WTC11 (cell line): ENCODE results near the gene DHCR7. TPM values are rescaled to one million over a fixed set of nuclear protein-coding genes. Genes with fewer than 3 reads are reported as not detected.

Experiments used
- ATAC-seq: fragments of 200-7000 bp; cut with Tn5 transposase; 2 replicates; pipeline ENCODE4 v1.10.0; 2021; ENCODE audit warnings: mild to moderate bottlenecking, moderate library complexity
- CTCF ChIA-PET: fragments of 300-600 bp; sonication (Branson Sonifier 250); formaldehyde crosslinking; loops from one replicate; lab custom pipeline; 2021; ENCODE audit warnings: antibody characterized with exemption; lab: Charles Lee
- POLR2A ChIA-PET: fragments of 350-600 bp; sonication (Branson Sonifier 250); formaldehyde crosslinking; loops from one replicate; lab custom pipeline; 2021; ENCODE audit warnings: antibody characterized with exemption; lab: Charles Lee
- DNase-seq: peaks from one replicate; pipeline ENCODE4 v3.0.0; 2021; ENCODE audit warnings: low spot score
- H3K27ac Mint-ChIP-seq: 2 replicates; pipeline ENCODE4 v1.8.0; 2021; ENCODE audit warnings: mixed read lengths
- H3K27me3 Mint-ChIP-seq: 2 replicates; pipeline ENCODE4 v1.8.0; 2021; ENCODE audit warnings: low read depth, mild to moderate bottlenecking, moderate library complexity, mixed read lengths
- H3K36me3 Mint-ChIP-seq: 2 replicates; pipeline ENCODE4 v1.8.0; 2021; ENCODE audit warnings: mixed read lengths
- H3K4me1 Mint-ChIP-seq: 2 replicates; pipeline ENCODE4 v1.8.0; 2022; ENCODE audit warnings: mixed read lengths
- H3K4me3 Mint-ChIP-seq: 2 replicates; pipeline ENCODE4 v1.8.0; 2021; ENCODE audit warnings: mild to moderate bottlenecking, moderate library complexity, mixed read lengths
- H3K9me3 Mint-ChIP-seq: 2 replicates; pipeline ENCODE4 v1.8.0; 2021; ENCODE audit warnings: mixed read lengths
- AFF4 ChIP-seq: sonication (generic); formaldehyde crosslinking; IDR thresholded peaks from 2 replicates; pipeline ENCODE4 v1.8.1; 2023; ENCODE audit warnings: mild to moderate bottlenecking, missing genetic modification reagents, borderline replicate concordance
- CREB1 ChIP-seq: sonication (generic); formaldehyde crosslinking; IDR thresholded peaks from 2 replicates; pipeline ENCODE4 v1.8.0; 2023; ENCODE audit warnings: mild to moderate bottlenecking, missing genetic modification reagents
- ETV6 ChIP-seq: sonication (generic); formaldehyde crosslinking; IDR thresholded peaks from 2 replicates; pipeline ENCODE4 v1.8.1; 2022; ENCODE audit warnings: mild to moderate bottlenecking, missing genetic modification reagents
- GRHL2 ChIP-seq: fragments of 250-450 bp; sonication (Bioruptor Pico); IDR thresholded peaks from 2 replicates; pipeline ENCODE4 v1.8.0; 2022; ENCODE audit warnings: mild to moderate bottlenecking, moderate library complexity; ENCODE audit not compliant: insufficient replicate concordance, severe bottlenecking
- IRF1 ChIP-seq: sonication (generic); formaldehyde crosslinking; IDR thresholded peaks from 2 replicates; pipeline ENCODE4 v1.8.0; 2023; ENCODE audit warnings: missing genetic modification reagents
- NR3C1 ChIP-seq: sonication (generic); formaldehyde crosslinking; conservative IDR thresholded peaks from 2 replicates; pipeline ENCODE4 v1.8.1; 2023; ENCODE audit warnings: low read depth, mild to moderate bottlenecking, missing genetic modification reagents
- TEAD1 ChIP-seq: sonication (generic); formaldehyde crosslinking; IDR thresholded peaks from 2 replicates; pipeline ENCODE4 v1.8.0; 2022; ENCODE audit warnings: mild to moderate bottlenecking, missing genetic modification reagents
- TEAD4 ChIP-seq: sonication (generic); formaldehyde crosslinking; IDR thresholded peaks from 2 replicates; pipeline ENCODE4 v1.8.0; 2022; ENCODE audit warnings: mild to moderate bottlenecking, missing genetic modification reagents
- ZNF263 ChIP-seq: sonication (generic); formaldehyde crosslinking; IDR thresholded peaks from 2 replicates; pipeline ENCODE4 v1.8.1; 2022; ENCODE audit warnings: low read depth, mild to moderate bottlenecking, moderate library complexity, missing genetic modification reagents
- ZNF416 ChIP-seq: fragments of 250-450 bp; sonication (Bioruptor Pico); IDR thresholded peaks from 2 replicates; pipeline ENCODE4 v1.9.0; 2021; ENCODE audit warnings: mild to moderate bottlenecking, inconsistent platforms
- ZNF425 ChIP-seq: fragments of 250-450 bp; sonication (Bioruptor Pico); conservative IDR thresholded peaks from 2 replicates; pipeline ENCODE4 v1.9.0; 2021; ENCODE audit warnings: mild to moderate bottlenecking
- total RNA-seq: library from RNA; stranded (reverse); gene quantifications from 3 replicates; pipeline ENCODE4 v1.2.3, GENCODE V29; 2021
- TF ChIP-seq, protein P1 (sequence below): fragments of 250-450 bp; sonication (Bioruptor Pico); IDR thresholded peaks from 2 replicates; pipeline ENCODE4 v1.9.0; 2021; ENCODE audit warnings: mild to moderate bottlenecking
- TF ChIP-seq, protein P2 (sequence below): fragments of 250-450 bp; sonication (Bioruptor Pico); IDR thresholded peaks from 2 replicates; pipeline ENCODE4 v1.8.0; 2021; ENCODE audit warnings: mild to moderate bottlenecking
- TF ChIP-seq, protein P3 (sequence below): fragments of 250-450 bp; sonication (Bioruptor Pico); IDR thresholded peaks from 2 replicates; pipeline ENCODE4 v1.9.0; 2021; ENCODE audit warnings: moderate library complexity, mild to moderate bottlenecking, inconsistent platforms, borderline replicate concordance
- TF ChIP-seq, protein P4 (sequence below): sonication (generic); formaldehyde crosslinking; IDR thresholded peaks from 2 replicates; pipeline ENCODE4 v1.8.0; 2022; ENCODE audit warnings: mild to moderate bottlenecking, missing genetic modification reagents
- TF ChIP-seq, protein P5 (sequence below): fragments of 250-450 bp; sonication (Bioruptor Pico); IDR thresholded peaks from 2 replicates; pipeline ENCODE4 v1.9.0; 2021; ENCODE audit warnings: mild to moderate bottlenecking, borderline replicate concordance

Gene DHCR7
- total RNA-seq, 1 experiment from 2014 or later = 104 TPM

- ChIA-PET CTCF (no interaction called here), POLR2A (no interaction called here)
- H3K36me3 Mint-ChIP-seq = peaks cover 4% of the 10 kb centered on the region
- no peaks in the 10 kb centered on the region for H3K4me1 Mint-ChIP-seq
- no peak overlapping the region for H3K4me3 Mint-ChIP-seq
- ATAC-seq (no peak), DNase-seq (no peak)
- TF ChIP-seq IRF1 (CRISPR knock-in tag) (no peak), CREB1 (CRISPR knock-in tag) (no peak), ZNF425 (CRISPR knock-in tag) (no peak), ZNF263 (CRISPR knock-in tag) (no peak), AFF4 (no peak), TEAD4 (no peak), NR3C1 (CRISPR knock-in tag) (no peak), GRHL2 (CRISPR knock-in tag) (no peak), ETV6 (no peak), TEAD1 (CRISPR knock-in tag) (no peak), ZNF416 (CRISPR knock-in tag) (no peak)
- TF ChIP-seq, protein P1, sequence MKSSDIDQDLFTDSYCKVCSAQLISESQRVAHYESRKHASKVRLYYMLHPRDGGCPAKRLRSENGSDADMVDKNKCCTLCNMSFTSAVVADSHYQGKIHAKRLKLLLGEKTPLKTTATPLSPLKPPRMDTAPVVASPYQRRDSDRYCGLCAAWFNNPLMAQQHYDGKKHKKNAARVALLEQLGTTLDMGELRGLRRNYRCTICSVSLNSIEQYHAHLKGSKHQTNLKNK (CRISPR knock-in tag) = no peak
- TF ChIP-seq, protein P2, sequence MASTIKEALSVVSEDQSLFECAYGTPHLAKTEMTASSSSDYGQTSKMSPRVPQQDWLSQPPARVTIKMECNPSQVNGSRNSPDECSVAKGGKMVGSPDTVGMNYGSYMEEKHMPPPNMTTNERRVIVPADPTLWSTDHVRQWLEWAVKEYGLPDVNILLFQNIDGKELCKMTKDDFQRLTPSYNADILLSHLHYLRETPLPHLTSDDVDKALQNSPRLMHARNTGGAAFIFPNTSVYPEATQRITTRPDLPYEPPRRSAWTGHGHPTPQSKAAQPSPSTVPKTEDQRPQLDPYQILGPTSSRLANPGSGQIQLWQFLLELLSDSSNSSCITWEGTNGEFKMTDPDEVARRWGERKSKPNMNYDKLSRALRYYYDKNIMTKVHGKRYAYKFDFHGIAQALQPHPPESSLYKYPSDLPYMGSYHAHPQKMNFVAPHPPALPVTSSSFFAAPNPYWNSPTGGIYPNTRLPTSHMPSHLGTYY (CRISPR knock-in tag) = no peak
- TF ChIP-seq, protein P3, sequence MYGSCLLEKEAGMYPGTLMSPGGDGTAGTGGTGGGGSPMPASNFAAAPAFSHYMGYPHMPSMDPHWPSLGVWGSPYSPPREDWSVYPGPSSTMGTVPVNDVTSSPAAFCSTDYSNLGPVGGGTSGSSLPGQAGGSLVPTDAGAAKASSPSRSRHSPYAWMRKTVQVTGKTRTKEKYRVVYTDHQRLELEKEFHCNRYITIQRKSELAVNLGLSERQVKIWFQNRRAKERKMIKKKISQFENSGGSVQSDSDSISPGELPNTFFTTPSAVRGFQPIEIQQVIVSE (CRISPR knock-in tag) = no peak
- TF ChIP-seq, protein P4, sequence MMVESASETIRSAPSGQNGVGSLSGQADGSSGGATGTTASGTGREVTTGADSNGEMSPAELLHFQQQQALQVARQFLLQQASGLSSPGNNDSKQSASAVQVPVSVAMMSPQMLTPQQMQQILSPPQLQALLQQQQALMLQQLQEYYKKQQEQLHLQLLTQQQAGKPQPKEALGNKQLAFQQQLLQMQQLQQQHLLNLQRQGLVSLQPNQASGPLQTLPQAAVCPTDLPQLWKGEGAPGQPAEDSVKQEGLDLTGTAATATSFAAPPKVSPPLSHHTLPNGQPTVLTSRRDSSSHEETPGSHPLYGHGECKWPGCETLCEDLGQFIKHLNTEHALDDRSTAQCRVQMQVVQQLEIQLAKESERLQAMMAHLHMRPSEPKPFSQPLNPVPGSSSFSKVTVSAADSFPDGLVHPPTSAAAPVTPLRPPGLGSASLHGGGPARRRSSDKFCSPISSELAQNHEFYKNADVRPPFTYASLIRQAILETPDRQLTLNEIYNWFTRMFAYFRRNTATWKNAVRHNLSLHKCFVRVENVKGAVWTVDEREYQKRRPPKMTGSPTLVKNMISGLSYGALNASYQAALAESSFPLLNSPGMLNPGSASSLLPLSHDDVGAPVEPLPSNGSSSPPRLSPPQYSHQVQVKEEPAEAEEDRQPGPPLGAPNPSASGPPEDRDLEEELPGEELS (CRISPR knock-in tag) = no peak
- TF ChIP-seq, protein P5, sequence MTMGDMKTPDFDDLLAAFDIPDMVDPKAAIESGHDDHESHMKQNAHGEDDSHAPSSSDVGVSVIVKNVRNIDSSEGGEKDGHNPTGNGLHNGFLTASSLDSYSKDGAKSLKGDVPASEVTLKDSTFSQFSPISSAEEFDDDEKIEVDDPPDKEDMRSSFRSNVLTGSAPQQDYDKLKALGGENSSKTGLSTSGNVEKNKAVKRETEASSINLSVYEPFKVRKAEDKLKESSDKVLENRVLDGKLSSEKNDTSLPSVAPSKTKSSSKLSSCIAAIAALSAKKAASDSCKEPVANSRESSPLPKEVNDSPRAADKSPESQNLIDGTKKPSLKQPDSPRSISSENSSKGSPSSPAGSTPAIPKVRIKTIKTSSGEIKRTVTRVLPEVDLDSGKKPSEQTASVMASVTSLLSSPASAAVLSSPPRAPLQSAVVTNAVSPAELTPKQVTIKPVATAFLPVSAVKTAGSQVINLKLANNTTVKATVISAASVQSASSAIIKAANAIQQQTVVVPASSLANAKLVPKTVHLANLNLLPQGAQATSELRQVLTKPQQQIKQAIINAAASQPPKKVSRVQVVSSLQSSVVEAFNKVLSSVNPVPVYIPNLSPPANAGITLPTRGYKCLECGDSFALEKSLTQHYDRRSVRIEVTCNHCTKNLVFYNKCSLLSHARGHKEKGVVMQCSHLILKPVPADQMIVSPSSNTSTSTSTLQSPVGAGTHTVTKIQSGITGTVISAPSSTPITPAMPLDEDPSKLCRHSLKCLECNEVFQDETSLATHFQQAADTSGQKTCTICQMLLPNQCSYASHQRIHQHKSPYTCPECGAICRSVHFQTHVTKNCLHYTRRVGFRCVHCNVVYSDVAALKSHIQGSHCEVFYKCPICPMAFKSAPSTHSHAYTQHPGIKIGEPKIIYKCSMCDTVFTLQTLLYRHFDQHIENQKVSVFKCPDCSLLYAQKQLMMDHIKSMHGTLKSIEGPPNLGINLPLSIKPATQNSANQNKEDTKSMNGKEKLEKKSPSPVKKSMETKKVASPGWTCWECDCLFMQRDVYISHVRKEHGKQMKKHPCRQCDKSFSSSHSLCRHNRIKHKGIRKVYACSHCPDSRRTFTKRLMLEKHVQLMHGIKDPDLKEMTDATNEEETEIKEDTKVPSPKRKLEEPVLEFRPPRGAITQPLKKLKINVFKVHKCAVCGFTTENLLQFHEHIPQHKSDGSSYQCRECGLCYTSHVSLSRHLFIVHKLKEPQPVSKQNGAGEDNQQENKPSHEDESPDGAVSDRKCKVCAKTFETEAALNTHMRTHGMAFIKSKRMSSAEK = no peak
- H3K27ac Mint-ChIP-seq = no peak overlapping the region
- H3K27me3 Mint-ChIP-seq = peaks cover 11% of the 10 kb centered on the region
- H3K9me3 Mint-ChIP-seq = peaks cover 16% of the 10 kb centered on the region
These were observed 48.9 kb downstream of the DHCR7 start for GRCh38 chr11:71399341-71399740.
